Activated gamma-delta T cell (primary cell): ENCODE results near the gene PDGFD.

Experiments
- DNase-seq: peaks from one replicate; lab custom pipeline; 2025; lab: John Stamatoyannopoulos, UW

Gene PDGFD

DNA sequence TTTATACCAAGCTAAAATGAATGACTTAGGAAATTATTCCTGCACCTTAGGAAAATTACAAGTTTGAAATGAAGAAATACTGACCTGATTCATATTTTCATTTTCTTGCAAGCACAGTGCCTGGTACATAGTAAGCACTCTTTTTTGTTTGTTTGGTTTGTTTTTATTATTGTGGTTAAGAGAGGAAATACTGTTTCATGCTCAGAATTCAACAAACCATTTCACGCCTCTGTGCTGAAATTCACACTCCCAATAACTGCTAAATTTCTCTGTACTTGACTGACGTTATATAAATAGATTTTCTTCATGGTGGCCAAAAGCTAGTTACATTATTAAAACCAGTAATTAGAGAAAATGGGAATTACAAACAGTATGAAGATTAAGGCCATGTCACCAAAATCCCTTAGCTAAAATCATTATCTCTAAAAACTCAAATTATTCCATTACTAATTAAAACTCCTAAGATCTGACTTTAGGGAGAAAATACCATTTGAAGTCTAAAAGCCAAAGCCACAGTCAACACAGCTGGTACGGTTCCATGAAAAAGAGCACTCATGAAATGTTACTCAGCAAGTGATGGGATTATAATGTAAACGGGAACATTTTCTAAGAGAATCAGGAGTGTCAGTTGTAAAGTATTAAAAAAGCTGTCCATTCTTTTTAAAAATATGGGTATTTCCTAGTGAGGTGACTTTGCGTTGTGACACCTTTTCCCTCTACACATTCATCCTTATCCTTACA lies 205.3 kb downstream of the PDGFD start:
- no peak for DNase-seq

DNA sequence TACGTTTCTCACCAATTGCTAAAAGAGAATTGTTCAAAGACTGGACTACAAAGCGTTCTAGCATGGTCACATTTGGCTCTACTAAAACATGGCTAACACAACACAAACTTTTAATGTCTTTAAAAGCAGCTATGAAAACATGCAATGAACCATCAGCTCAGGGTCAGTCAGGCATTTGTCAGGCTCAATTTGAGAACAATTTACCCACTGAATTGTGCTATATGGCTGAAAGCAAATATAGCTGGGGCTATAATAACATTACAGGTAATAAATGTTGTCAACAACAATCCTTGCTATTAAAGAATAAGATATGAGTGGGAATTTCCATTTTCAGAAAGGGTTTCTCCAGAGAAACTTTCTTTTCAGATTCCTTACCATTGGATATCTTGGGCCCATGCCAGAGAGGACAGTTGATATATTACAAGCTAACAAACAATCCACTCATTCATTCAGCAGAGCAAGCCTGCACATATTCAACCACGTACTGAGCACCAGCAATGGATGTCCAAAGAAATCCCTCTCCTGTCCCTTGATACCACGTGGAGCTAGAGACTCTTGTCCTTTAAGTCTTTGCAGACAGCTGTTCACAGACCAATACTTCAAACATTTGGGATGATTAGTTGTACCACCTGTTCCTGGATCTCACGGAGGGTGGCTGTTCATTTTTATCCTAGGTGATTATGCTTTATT lies 210.0 kb downstream of the PDGFD start:
- no peak for DNase-seq

DNA sequence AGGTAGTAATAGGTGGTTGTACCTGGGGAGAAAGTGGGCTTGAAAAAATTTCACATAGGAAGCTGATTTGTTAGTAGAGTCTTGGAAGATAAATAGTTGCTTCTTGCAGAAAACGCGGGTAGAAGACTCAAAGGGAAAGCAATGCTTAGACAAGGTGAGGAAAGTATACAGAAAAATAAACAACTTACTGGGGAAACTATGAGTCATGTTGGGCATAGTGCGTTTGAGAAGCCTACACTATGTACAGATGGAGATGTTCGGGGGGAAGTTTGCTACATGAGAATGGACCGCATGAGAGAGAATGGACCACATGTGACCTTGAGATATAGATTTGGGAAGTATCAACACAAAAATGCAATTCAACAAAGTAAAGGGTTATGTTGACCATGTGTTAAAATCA lies 214.2 kb downstream of the PDGFD start:
- DNase-seq = no peak

DNA sequence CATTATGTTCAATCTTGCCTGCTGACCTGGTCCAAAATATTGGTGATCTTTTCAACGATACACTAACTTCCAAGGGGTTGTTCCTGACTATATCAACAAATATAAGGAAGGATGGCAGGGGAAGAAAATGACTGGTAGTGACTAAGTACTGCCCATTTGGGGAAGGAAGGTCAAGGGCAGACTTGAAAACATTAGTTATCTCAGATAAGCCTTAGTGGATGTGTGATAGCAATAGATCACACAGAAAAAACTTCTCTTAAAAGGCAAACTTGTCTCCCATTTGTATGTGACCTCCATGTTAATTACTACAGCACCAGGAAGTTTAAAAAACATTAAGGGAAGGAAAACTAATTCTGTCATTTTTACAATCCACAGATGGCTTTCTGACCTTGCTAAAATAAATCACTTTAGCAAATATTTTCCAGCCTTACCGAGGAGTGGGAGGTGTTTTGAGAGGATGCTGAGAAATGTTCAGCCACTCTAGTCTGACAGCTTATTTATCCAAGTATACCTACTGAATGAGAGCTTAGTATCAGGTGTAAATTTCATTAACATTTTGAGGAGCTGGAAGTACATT lies 215.7 kb downstream of the PDGFD start:
- DNase-seq = no peak

DNA sequence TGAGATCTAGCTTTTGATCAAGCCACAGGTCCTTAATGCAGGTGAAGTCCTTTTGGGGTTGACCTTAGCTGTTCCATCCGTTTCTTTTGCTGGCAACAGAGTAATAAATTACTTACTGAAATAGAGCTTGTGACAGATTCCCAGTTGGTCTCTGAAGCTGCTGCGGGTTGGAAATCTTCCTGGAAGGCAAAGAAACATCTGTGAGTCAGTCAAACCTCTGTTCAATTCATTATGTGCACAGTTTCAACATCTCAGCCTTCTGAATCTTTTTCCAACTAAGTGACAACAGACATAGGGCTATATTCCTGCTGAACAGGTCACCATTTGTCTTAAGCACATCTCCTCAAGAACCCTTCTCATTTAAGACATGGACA lies 216.4 kb downstream of the PDGFD start:
- DNase-seq = no peak

DNA sequence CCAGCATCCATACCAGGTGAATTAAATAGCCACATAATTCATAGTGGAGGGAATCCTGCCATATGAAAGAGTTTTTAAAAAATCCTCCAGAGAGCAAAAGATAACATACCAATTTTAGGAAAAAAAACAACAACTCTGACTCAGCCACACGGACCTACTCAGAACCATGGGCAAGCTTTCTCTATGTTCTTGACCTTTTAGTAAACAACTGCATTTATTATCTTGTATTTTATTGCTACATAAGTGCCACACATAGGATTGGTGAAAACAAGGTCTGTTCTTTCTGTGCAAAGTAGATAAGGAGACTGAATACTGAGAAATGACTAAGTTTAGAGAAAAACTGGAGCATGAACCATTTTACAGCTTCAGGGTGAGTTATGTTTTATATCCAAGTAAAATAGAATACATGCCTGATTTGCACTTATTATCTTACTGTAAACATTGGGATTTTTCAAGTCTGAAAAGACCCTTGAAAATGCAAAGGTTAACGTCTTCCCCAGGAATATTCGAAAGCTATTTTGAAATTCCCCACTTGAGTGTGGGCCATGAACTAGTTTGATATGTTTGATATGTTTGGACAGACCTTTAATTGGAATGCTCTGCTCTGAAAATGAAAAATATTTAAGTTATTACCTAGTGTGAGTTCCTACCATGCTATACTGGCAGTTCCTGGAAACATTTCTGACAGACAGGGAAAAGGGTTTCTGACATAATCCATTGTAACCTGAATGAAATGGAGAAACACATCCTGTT lies 217.0 kb downstream of the PDGFD start:
- DNase-seq = no peak

DNA sequence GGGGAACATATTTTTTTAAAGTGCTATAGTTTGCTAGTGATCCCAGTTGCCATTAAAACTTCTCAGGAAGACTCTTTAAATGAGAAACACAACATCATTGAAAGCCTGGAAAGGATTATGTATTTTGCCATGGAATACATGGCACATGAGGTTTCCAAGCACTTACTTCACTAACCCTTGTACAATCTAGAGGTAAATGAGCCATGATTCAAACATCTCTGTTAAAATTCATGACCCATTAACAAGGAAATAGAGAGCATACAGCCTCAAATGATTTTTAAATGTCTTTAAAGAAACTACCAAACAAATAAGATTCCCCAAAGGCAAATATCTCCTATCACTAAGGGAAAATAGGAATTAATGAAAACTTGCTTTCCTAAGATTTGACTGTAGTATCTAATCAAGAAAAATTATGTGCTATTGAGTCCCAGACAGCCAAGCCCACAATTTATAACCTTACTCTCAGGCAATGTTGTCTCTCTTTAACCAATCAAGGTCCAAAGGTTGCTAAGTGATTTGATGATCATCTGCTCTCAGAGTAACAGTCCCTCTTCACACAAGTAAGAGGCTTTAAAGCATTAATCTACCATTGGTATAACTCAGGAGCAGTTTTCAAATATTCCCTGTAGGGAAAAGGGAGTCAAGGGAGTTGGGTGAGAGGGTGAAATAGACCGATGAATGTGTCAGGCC lies 219.6 kb downstream of the PDGFD start:
- no peak for DNase-seq

DNA sequence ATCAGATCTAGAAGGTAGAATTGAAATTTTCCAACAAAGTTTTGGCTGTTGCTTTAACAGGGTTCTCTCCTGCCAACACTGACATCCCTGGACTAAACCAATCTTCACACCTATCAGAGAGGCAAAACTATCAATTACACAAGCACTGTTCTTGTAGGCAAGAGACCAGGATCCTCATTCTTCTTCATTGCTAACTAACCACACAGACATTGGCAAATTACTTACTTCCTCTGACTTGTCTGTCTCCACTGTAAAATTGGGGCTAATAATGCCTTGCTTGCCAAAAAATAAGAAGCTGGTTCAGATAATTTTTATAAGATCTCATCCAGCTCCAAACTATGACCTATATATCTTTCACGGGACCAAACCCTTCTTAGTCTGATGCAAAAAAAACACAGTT lies 221.3 kb downstream of the PDGFD start:
- no peak for DNase-seq

DNA sequence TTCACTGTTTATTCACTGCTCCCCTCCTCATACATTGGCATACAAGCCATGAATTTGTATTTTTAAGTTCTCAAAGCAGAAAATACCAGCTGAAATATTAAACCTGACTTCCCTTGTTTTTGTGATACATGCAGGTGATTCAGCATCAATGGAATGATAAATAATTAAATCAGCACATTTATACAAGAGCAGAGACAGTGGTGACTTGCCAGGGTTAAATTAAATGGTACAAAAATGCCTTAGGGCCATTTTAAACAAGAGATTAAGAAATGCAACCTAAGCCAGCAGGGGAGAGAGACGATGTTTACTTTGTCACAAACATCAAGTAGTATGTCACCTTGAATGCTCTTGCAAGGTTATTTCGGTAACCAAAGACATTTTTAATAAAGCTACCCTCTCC lies 223.4 kb downstream of the PDGFD start:
- DNase-seq = no peak

DNA sequence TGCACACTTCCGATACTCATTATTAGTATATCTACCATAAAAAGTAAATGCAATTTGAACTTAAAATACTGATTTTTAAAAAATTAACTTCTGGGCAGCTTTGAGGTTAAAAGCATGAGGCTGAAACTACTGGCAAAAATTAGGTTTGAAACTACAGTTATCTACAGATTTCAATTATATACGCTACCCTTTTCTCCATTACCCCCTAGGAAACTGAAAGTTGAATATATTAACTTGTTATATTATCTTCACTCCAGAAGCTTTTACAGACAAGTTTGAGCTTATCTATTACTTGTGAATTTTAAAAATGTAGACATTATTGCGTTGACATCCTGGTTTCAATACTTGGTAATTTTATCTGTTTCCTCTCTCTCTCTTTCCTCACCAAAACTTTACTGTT lies 224.3 kb downstream of the PDGFD start:
- no peak for DNase-seq

DNA sequence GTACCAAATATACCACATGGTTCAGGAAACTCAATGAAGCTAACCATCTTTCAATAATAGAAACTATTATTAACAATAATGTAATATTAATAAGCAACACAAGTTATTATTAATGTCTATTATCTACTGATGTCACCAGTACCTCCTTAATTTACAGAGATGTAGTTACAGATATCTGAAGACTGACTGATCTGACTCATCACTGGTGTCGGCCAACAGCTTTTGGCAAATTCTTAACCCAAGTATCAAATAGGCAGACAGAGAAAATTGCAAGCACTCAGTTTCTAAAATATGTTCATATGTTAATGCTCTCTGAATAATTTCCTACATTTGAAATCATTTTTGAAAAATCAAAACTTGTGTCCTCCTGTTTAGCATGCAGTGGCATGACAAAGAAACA lies 227.9 kb downstream of the PDGFD start:
- no peak for DNase-seq

DNA sequence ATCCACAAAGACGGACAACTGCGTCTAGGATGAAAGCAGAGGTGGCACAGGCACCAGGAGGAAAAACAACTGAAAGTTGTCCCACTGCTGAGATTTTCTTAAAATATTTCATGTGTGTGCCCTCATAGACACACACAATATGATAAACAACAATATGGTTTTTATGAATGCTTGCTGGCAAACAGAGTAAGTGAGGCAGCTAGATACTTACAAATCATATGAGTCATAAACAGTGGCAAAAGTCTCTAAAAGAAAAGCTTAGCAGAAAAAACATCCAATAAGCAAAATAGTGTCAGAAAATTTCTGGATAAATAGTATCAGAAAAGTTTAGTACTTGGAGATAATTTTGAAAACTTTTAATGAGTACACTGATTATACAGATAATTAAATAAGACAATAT lies 228.7 kb downstream of the PDGFD start:
- DNase-seq = no peak

DNA sequence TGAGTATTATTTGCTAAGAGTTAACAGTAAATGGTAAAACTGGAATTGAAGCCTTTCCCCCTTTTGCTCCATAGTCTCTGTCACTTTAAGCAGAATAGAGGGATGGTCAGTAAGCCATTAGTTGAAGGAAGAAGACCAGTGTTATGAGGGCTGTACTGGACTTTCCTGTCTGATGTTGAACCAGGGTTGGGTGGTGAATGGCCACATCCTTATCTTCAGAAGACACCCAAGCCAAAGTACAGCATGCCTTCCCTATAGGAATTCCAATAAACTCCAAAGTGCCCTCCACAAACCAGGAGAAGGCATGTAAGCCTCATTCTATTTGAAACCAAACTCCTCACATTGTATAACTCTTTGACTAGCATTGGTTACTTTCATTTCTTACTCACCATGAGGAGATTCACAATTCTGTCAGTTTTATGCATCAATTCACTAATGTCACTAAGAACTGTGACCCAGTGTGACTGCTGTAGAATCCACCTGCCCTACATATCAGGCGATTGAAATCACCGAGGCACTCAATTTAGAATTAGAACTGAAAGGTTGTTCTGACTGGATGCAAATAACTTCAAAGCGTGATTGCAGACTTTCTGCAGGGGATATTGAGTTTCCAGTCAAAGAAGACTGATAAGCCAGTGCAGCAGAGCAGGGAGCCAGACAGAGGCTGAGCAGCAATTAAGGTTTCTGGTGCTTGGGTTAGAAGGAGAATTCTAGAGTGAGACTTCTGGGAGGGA lies 234.6 kb downstream of the PDGFD start:
- DNase-seq = no peak

DNA sequence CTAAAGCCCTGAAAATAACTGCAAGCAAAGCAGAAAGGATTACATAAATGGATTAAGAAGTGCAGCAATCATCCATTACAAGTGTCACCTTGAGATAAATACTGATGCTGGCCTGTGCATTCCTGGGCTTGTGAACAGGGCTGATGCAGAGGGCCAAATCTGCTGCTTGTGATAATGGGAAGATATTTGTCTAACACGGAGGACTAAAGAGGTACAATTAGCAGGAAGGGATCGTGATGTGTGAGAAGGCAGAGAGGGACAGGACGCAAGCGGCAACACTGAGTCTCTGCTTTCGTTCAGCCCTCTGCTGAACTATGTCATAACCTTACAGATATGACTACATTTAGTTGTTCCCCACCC lies 235.2 kb downstream of the PDGFD start:
- DNase-seq = no peak

DNA sequence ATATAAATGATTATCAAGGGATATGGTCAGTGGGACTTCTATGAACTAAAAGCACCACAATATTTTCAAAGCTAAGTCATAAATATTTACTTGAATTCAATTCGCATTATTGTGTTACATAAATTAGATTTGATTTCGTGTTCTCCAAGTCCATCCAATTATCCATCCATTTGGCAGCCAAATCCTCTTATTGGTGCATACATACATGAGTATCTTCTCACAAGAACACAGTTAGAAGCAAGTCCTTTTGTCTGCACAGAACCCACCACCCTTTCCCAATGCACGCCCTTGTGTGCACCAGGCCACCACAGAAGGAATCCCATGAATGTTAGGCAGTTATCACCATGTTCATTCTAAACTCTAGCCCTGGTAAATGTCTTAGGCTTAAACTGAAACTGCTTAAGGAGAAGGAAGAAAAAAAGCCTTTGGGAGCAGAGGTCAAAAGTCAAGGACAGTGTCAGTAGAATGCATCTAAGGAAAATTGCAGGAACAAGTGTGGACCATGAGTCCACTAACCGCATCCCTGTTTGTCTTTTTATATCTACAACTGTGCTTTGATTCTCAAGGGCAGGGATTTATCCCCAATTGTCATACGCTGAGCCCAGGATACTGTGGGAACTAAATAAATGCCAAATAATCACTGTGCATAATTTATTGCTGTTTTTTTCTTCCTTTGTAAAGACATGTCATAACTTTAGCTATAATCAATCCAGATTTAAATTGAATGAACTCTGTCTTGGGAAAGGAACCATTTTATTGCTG lies 235.7 kb downstream of the PDGFD start:
- DNase-seq = no peak

DNA sequence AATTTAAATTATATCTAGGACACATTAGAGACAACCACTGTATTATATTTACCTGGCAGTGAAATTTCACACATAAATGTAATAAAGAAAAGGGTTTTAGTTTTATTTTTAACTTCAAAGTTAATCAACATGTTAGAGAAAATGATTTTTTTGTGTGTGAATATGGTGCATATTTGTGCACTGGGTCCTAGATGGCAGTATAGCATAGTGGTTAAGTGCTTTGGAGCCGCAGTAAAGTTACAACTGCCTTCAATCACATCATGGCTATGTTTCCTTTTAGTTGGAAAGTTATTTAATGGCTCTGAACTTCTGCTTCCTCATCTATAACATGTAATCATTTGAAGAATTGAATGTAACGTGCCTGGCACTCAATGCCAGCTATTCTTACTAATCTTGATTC lies 236.4 kb downstream of the PDGFD start:
- no peak for DNase-seq

DNA sequence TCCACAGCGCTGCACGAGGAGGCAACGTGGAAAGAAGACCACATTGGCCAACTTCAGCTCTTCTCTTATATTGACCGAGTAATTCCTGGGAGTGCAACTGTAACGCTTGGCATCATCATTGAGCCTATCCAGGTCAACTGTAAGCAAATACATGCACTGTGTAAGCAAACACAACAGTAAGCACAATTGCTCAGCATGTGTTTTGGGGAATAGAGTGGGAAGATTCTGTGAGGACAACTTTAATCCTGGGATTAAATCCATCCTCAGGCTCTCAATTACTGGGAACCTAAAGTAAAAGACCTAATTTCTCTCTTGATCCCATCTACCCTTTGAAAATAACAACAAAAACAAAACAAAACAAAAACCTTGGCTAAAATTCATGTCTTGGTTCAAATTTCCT lies 237.0 kb downstream of the PDGFD start:
- DNase-seq = no peak

DNA sequence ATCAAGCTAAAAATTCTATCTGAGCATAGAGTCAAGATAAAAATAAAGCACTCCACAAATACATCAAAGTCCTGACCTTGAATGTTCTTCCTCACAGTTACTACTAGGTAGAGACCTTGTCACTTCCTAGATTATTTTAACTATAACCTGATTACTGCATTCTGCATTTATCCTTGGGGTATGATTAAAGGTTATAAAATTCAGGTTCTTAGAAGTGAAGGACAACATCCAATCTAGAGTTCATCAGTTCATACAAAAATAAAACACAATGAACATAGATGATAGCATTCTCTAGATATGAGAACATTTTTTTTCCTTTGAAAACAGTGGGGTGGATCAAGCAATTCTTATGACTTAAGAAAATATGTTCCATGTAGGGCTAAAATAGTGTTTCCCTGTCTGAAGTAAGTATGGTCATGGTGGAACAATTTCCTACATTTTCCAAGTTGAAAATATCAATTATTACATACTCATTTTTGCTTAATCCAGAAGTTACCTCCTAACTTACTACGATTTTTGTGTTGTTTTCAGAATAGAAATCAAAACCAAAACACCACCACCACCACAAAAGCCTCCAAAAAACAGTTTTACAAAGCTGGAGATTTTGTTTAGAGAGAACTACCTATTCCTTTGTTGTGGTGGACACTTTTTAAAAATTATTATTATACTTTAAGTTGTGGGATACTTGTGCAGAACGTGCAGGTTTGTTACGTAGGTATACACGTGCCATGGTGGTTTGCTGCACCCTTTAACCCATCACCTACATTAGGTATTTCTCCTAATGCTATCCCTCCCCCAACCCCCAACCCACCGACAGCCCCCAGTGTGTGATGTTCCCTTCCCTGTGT lies 239.6 kb downstream of the PDGFD start:
- DNase-seq = no peak

DNA sequence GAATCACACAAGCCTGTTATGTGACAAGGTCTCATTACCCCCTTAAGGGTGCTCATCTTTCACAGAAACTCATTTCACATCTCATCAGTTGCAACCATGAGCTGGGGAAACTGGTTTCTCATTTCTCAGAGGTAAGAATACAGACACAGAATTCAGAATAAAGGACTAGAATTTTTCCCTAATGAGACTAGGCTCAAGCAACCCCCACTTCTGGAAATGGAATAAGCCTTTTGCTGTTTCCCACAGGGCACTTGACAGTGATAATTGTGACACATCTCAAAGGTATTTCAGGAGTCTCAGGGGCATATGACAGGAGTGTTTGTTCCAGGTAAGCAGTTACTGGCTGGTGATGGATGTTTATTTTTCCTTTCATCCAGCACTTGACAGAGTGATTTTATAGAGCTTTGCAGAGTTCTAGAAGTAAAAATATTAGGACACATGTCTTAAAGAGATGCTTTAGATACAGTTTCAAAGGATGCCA lies 240.5 kb downstream of the PDGFD start:
- no peak for DNase-seq

DNA sequence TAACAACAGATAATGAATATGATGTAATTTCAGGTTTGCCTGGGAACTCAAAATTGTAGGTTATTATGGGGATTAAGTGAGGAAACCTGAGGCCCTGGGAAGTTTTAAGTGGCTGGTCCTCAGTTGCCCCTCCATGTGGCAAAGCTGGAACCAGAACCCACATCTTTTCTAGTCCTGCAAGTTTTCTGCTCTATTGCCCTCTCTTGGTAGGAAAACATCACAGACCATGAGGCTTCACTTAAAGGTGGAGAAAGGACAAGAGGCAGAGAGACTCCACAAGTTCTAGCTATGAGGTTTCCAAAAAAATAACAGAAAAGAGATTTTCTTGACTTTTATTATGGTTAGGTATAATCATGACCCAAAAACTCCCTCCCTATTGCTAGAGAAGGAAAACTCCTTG lies 243.0 kb downstream of the PDGFD start:
- no peak for DNase-seq
